ENCODE data around the gene RHOA. TPM values are rescaled to one million over a fixed set of nuclear protein-coding genes. Genes with fewer than 3 reads are reported as not detected.
A peak's percentile ranks its signal among the peaks of the same experiment; 100 is the strongest.

RHOA gene
- total and polyA plus RNA-seq, 2 of the 13 experiments (the other 11 are each of a cell fraction or from before 2014, with no cell fraction given): 131 to 177 TPM

DNA sequence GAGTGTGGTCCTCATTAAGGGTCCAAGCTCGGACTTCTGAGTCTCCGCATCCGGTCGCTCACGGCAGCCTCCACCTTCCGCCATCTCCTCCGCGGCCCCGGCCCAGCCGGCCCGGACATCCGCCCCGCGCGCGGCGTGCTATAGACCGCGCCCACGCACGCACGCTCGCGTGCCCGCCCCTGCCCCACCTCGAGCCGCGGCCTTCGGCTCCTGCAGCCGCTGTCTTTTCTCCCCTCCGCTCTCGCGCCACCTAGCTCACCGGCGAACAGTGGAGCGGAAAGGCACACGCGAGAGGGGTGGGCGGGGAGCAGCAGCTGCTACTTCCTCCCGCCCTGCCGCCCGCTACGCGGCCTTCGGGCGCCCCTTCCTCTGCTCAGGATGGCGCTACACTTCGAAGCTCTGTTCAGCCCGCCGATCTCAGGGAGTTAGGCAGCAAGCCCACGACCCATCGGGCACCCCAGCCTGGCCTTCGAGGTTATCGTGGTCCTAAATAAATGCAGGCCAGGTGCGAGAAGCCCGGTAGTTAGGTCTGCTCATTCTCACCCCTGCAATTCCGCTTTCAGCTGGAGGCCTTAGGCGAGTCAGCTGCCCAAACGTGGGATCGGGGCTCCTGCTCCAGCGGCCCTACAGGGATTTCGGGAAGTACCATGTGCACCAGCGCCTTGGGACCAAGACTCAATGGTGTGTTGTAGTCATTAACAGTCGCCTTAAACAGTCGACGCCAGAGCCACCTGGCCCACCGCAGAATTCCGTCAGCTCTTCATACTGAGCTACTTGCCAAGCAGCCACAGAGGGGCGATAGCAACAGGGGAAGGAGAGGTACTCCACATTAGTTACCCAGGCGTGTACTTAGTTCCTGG is 71.6 kb downstream of the RHOA start, which contains the start of gene USP4 (continued):
- TF ChIP-seq, protein P1, sequence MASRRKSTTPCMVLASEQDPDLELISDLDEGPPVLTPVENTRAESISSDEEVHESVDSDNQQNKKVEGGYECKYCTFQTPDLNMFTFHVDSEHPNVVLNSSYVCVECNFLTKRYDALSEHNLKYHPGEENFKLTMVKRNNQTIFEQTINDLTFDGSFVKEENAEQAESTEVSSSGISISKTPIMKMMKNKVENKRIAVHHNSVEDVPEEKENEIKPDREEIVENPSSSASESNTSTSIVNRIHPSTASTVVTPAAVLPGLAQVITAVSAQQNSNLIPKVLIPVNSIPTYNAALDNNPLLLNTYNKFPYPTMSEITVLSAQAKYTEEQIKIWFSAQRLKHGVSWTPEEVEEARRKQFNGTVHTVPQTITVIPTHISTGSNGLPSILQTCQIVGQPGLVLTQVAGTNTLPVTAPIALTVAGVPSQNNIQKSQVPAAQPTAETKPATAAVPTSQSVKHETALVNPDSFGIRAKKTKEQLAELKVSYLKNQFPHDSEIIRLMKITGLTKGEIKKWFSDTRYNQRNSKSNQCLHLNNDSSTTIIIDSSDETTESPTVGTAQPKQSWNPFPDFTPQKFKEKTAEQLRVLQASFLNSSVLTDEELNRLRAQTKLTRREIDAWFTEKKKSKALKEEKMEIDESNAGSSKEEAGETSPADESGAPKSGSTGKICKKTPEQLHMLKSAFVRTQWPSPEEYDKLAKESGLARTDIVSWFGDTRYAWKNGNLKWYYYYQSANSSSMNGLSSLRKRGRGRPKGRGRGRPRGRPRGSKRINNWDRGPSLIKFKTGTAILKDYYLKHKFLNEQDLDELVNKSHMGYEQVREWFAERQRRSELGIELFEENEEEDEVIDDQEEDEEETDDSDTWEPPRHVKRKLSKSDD (CRISPR knock-in tag; IDR thresholded peaks at IDR 0.05; ENCODE audit: low read depth): peak; percentile 89
- TF ChIP-seq, protein P2, sequence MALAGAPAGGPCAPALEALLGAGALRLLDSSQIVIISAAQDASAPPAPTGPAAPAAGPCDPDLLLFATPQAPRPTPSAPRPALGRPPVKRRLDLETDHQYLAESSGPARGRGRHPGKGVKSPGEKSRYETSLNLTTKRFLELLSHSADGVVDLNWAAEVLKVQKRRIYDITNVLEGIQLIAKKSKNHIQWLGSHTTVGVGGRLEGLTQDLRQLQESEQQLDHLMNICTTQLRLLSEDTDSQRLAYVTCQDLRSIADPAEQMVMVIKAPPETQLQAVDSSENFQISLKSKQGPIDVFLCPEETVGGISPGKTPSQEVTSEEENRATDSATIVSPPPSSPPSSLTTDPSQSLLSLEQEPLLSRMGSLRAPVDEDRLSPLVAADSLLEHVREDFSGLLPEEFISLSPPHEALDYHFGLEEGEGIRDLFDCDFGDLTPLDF (CRISPR knock-in tag; IDR thresholded peaks at IDR 0.05): peak; percentile 95
- 0 out of 2 replicates have a peak, but pooled peaks have one; percentile 42 for TF ChIP-seq MYNN (CRISPR knock-in tag; IDR thresholded peaks at IDR 0.05; ENCODE audit: low read depth)
- TF ChIP-seq ZNF569 (CRISPR knock-in tag; IDR thresholded peaks at IDR 0.05; ENCODE audit: borderline replicate concordance): peak; percentile 98; the same call in 1 of the 2 replicates
- TF ChIP-seq EED (CRISPR knock-in tag; IDR thresholded peaks at IDR 0.05): peak; percentile 88; the same call in 1 of the 2 replicates
- TF ChIP-seq, protein P3, sequence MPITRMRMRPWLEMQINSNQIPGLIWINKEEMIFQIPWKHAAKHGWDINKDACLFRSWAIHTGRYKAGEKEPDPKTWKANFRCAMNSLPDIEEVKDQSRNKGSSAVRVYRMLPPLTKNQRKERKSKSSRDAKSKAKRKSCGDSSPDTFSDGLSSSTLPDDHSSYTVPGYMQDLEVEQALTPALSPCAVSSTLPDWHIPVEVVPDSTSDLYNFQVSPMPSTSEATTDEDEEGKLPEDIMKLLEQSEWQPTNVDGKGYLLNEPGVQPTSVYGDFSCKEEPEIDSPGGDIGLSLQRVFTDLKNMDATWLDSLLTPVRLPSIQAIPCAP (CRISPR knock-in tag; IDR thresholded peaks at IDR 0.05; ENCODE audit: low read depth): peak; percentile 95
- TF ChIP-seq ZNF530 (CRISPR knock-in tag; IDR thresholded peaks at IDR 0.05; ENCODE audit: low read depth): no peak; the same call in 1 of the 2 replicates
- TF ChIP-seq AGO2 (optimal IDR thresholded peaks at IDR 0.05; ENCODE audit: low read depth, low read length): no peak
- TF ChIP-seq MED1 (CRISPR knock-in tag; IDR thresholded peaks at IDR 0.05): peak; percentile 83
- TF ChIP-seq FOXK1 (CRISPR knock-in tag; IDR thresholded peaks at IDR 0.05; ENCODE audit: borderline replicate concordance, low read depth): no peak; the same call in 1 of the 2 replicates
- peak; percentile 62 for TF ChIP-seq RXRB (CRISPR knock-in tag; IDR thresholded peaks at IDR 0.05; ENCODE audit: borderline replicate concordance)
- TF ChIP-seq, protein P4, sequence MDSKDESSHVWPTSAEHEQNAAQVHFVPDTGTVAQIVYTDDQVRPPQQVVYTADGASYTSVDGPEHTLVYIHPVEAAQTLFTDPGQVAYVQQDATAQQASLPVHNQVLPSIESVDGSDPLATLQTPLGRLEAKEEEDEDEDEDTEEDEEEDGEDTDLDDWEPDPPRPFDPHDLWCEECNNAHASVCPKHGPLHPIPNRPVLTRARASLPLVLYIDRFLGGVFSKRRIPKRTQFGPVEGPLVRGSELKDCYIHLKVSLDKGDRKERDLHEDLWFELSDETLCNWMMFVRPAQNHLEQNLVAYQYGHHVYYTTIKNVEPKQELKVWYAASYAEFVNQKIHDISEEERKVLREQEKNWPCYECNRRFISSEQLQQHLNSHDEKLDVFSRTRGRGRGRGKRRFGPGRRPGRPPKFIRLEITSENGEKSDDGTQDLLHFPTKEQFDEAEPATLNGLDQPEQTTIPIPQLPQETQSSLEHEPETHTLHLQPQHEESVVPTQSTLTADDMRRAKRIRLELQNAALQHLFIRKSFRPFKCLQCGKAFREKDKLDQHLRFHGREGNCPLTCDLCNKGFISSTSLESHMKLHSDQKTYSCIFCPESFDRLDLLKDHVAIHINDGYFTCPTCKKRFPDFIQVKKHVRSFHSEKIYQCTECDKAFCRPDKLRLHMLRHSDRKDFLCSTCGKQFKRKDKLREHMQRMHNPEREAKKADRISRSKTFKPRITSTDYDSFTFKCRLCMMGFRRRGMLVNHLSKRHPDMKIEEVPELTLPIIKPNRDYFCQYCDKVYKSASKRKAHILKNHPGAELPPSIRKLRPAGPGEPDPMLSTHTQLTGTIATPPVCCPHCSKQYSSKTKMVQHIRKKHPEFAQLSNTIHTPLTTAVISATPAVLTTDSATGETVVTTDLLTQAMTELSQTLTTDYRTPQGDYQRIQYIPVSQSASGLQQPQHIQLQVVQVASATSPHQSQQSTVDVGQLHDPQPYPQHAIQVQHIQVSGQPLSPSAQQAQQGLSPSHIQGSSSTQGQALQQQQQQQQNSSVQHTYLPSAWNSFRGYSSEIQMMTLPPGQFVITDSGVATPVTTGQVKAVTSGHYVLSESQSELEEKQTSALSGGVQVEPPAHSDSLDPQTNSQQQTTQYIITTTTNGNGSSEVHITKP (CRISPR knock-in tag; IDR thresholded peaks at IDR 0.05; ENCODE audit: low read depth): peak; percentile 75; the same call in 1 of the 2 replicates
- TF ChIP-seq ZNF775 (CRISPR knock-in tag; IDR thresholded peaks at IDR 0.05; ENCODE audit: borderline replicate concordance): peak; percentile 81
- peak; percentile 93 for TF ChIP-seq ZNF891 (CRISPR knock-in tag; IDR thresholded peaks at IDR 0.05)
- no peak for TF ChIP-seq KAT2B (IDR thresholded peaks at IDR 0.05; ENCODE audit: borderline replicate concordance, low read depth, low read length)
- TF ChIP-seq, protein P5, sequence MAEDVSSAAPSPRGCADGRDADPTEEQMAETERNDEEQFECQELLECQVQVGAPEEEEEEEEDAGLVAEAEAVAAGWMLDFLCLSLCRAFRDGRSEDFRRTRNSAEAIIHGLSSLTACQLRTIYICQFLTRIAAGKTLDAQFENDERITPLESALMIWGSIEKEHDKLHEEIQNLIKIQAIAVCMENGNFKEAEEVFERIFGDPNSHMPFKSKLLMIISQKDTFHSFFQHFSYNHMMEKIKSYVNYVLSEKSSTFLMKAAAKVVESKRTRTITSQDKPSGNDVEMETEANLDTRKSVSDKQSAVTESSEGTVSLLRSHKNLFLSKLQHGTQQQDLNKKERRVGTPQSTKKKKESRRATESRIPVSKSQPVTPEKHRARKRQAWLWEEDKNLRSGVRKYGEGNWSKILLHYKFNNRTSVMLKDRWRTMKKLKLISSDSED (CRISPR knock-in tag; IDR thresholded peaks at IDR 0.05): peak; percentile 98
